Measurements from ENCODE around the gene BACH2.
"Not testable (repeated sequence)": the region's sequence is repeated elsewhere in the genome, so short reads cannot be mapped to it uniquely, and the experiment has no call there.

Gene BACH2

DNA sequence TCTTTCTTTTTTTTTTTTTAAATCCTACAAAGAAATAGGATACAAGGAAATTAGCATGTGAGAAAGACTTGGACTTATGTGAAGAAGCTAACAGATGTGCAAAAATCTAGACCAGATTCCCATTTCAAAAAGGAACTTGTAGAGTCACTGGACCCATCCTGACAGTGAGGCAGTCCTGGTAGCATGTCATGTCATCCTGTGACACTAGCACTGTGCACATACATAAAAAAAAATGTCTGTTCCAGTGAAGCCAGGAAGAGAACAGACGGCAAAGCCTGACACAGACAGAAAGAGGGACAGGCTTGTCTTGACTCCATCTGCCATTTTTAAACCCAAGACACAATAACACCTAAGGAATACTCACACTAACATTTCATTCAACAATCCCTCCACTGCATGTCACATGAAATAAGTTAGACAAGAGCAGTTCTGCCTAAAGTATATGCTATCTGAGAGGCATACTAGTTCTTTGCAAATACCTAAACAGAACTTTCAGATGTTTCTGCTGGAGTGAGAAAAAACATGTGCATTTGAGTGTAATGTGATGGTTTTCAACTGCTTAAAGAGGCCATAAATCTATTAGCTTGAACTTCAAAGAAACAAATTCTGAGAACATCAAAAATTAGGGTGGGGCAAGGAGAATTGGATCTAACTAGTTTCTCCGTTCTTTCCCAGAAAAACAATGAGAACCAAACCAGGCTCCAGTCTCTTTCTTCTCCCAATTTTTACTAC, 159.6 kb downstream of the BACH2 start:
- Histone ChIP-seq H3K27ac (replicated peaks; ENCODE audit: low read length) (no peak overlapping the region), H2BK15ac (ENCODE audit: low read length) (no peak overlapping the region)

DNA sequence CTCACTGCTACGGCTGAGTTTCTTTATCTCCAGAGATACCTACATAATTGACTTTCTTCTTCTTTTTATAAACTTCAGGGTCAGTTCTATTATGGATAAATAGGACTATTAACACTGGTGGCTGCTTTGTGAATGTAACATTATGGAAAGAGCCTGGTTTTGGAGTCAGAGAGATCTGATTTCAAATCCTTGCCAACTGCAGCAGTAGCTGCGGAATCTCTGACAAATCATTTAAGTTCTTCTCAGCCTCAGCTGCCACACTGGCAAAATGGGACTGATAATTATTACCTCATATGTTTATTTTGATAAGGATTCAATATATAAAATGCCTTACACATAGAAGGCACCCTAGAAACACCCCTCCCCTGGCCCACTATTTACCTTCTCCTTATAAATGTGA, 160.5 kb downstream of the BACH2 start:
- H3K9me3 ChIP-seq (replicated peaks in 1 of 2; ENCODE audit: control insufficient read depth in 2 of 2, insufficient read depth in 1 of 2, low read depth in 1 of 2, low read length in 2 of 2) = no peaks in the 10 kb centered on the region
- no peak overlapping the region for H4K91ac ChIP-seq (ENCODE audit: low read depth, low read length, poor library complexity)
- H2AFZ ChIP-seq (ENCODE audit: low read length) = no peak overlapping the region
- H3K4me3 ChIP-seq (ENCODE audit: low read length in 2 of 2) = no peak overlapping the region
- no CpG with 5 or more reads among the region's 2 CpGs for whole genome bisulfite sequencing, 2 donors (ENCODE audit: extremely low coverage in 2 of 2, insufficient read length in 2 of 2, insufficient replicate concordance in 1 of 2)
- peaks cover 1 to 5% of the 10 kb centered on the region in 2 donors for H3K4me1 ChIP-seq (ENCODE audit: control insufficient read depth in 2 of 2, insufficient read depth in 1 of 2, low read depth in 1 of 2, low read length in 2 of 2)
- no peaks in the 10 kb centered on the region for H3K79me1 ChIP-seq (ENCODE audit: low read depth, low read length)
- no peak overlapping the region for H3K4me2 ChIP-seq (ENCODE audit: insufficient read depth, low read length, poor library complexity, severe bottlenecking)
- no peak overlapping the region for H2BK5ac ChIP-seq (ENCODE audit: low read length)
- no peaks in the 10 kb centered on the region for H3K36me3 ChIP-seq (replicated peaks in 1 of 2; ENCODE audit: control insufficient read depth in 2 of 2, insufficient read depth in 2 of 2, low read length in 2 of 2)
- no peak for DNase-seq (ENCODE audit: low spot score)
- H3K27ac ChIP-seq (replicated peaks; ENCODE audit: low read length) = no peak overlapping the region
- no peak overlapping the region for H3K9ac ChIP-seq (ENCODE audit: low read depth, low read length, poor library complexity)
- no peak overlapping the region for H2BK15ac ChIP-seq (ENCODE audit: low read length)
- H2BK12ac ChIP-seq (ENCODE audit: low read length) = no peak overlapping the region
- no peak overlapping the region for H3K23ac ChIP-seq (ENCODE audit: low read depth, low read length, poor library complexity)
- H3K18ac ChIP-seq (ENCODE audit: low read length) = no peak overlapping the region
- no peak overlapping the region for H3K4ac ChIP-seq (ENCODE audit: low read length)
- no peak overlapping the region for H2BK120ac ChIP-seq (ENCODE audit: low read depth, low read length)
- H2AK5ac ChIP-seq (ENCODE audit: low read depth, low read length) = no peak overlapping the region
- H3K14ac ChIP-seq (ENCODE audit: low read length) = no peak overlapping the region
- no peaks in the 10 kb centered on the region for H3K27me3 ChIP-seq (ENCODE audit: control insufficient read depth in 3 of 3, insufficient read depth in 3 of 3, low read depth in 1 of 3, low read length in 3 of 3)
- H4K8ac ChIP-seq (ENCODE audit: low read depth, low read length) = no peak overlapping the region

More for the DNA sequence above, 159.6 kb downstream of the BACH2 start:
- no peak overlapping the region for H2AFZ ChIP-seq (ENCODE audit: low read length)
- WGBS, 2 donors (ENCODE audit: extremely low coverage in 2 of 2, insufficient read length in 2 of 2, insufficient replicate concordance in 1 of 2) = no CpG with 5 or more reads among the region's 2 CpGs
- H3K14ac ChIP-seq (ENCODE audit: low read length) = no peak overlapping the region
- H3K27me3 ChIP-seq (ENCODE audit: control insufficient read depth in 3 of 3, insufficient read depth in 3 of 3, low read depth in 1 of 3, low read length in 3 of 3) = no peaks in the 10 kb centered on the region
- no peak overlapping the region for H2BK120ac ChIP-seq (ENCODE audit: low read depth, low read length)
- no peak overlapping the region for H2BK12ac ChIP-seq (ENCODE audit: low read length)
- no peak overlapping the region for H2BK5ac ChIP-seq (ENCODE audit: low read length)
- H3K79me1 ChIP-seq (ENCODE audit: low read depth, low read length) = no peaks in the 10 kb centered on the region
- no peak overlapping the region for H3K18ac ChIP-seq (ENCODE audit: low read length)
- no peak overlapping the region for H3K9ac ChIP-seq (ENCODE audit: low read depth, low read length, poor library complexity)
- no peak overlapping the region for H3K4ac ChIP-seq (ENCODE audit: low read length)
- H3K4me1 ChIP-seq (ENCODE audit: control insufficient read depth in 2 of 2, insufficient read depth in 1 of 2, low read depth in 1 of 2, low read length in 2 of 2) = peaks cover 1 to 5% of the 10 kb centered on the region in 2 donors
- H3K4me2 ChIP-seq (ENCODE audit: insufficient read depth, low read length, poor library complexity, severe bottlenecking) = no peak overlapping the region
- DNase-seq (ENCODE audit: low spot score) = no peak
- H3K36me3 ChIP-seq (replicated peaks in 1 of 2; ENCODE audit: control insufficient read depth in 2 of 2, insufficient read depth in 2 of 2, low read length in 2 of 2) = no peaks in the 10 kb centered on the region
- H3K4me3 ChIP-seq (ENCODE audit: low read length in 2 of 2) = no peak overlapping the region
- H3K9me3 ChIP-seq (replicated peaks in 1 of 2; ENCODE audit: control insufficient read depth in 2 of 2, insufficient read depth in 1 of 2, low read depth in 1 of 2, low read length in 2 of 2) = no peaks in the 10 kb centered on the region
- no peak overlapping the region for H3K23ac ChIP-seq (ENCODE audit: low read depth, low read length, poor library complexity)
- H2AK5ac ChIP-seq (ENCODE audit: low read depth, low read length) = no peak overlapping the region
- H4K8ac ChIP-seq (ENCODE audit: low read depth, low read length) = no peak overlapping the region
- no peak overlapping the region for H4K91ac ChIP-seq (ENCODE audit: low read depth, low read length, poor library complexity)

- DNase-seq (ENCODE audit: low spot score) = no peak
- no peaks in the 10 kb centered on the region for H3K36me3 ChIP-seq (replicated peaks in 1 of 2; ENCODE audit: control insufficient read depth in 2 of 2, insufficient read depth in 2 of 2, low read length in 2 of 2)
- H2BK12ac ChIP-seq (ENCODE audit: low read length) = no peak overlapping the region
- no peak overlapping the region for H2BK120ac ChIP-seq (ENCODE audit: low read depth, low read length)
- H3K4me2 ChIP-seq (ENCODE audit: insufficient read depth, low read length, poor library complexity, severe bottlenecking) = no peak overlapping the region
- no CpG with 5 or more reads among the region's 5 CpGs for WGBS, 2 donors (ENCODE audit: extremely low coverage in 2 of 2, insufficient read length in 2 of 2, insufficient replicate concordance in 1 of 2)
- no peaks in the 10 kb centered on the region for H3K9me3 ChIP-seq (replicated peaks in 1 of 2; ENCODE audit: control insufficient read depth in 2 of 2, insufficient read depth in 1 of 2, low read depth in 1 of 2, low read length in 2 of 2)
- H3K18ac ChIP-seq (ENCODE audit: low read length) = no peak overlapping the region
- no peak overlapping the region for H2BK15ac ChIP-seq (ENCODE audit: low read length)
- H3K14ac ChIP-seq (ENCODE audit: low read length) = no peak overlapping the region
- no peak overlapping the region for H3K9ac ChIP-seq (ENCODE audit: low read depth, low read length, poor library complexity)
- H4K8ac ChIP-seq (ENCODE audit: low read depth, low read length) = no peak overlapping the region
- H2AFZ ChIP-seq (ENCODE audit: low read length) = no peak overlapping the region
- H2BK5ac ChIP-seq (ENCODE audit: low read length) = no peak overlapping the region
- no peak overlapping the region for H3K27ac ChIP-seq (replicated peaks; ENCODE audit: low read length)
- no peak overlapping the region for H3K4ac ChIP-seq (ENCODE audit: low read length)
- no peaks in the 10 kb centered on the region for H3K79me1 ChIP-seq (ENCODE audit: low read depth, low read length)
- H2AK5ac ChIP-seq (ENCODE audit: low read depth, low read length) = no peak overlapping the region
- no peak overlapping the region for H3K23ac ChIP-seq (ENCODE audit: low read depth, low read length, poor library complexity)
- H3K27me3 ChIP-seq (ENCODE audit: control insufficient read depth in 3 of 3, insufficient read depth in 3 of 3, low read depth in 1 of 3, low read length in 3 of 3) = no peaks in the 10 kb centered on the region
- peaks cover 1 to 5% of the 10 kb centered on the region in 2 donors for H3K4me1 ChIP-seq (ENCODE audit: control insufficient read depth in 2 of 2, insufficient read depth in 1 of 2, low read depth in 1 of 2, low read length in 2 of 2)
- no peak overlapping the region for H3K4me3 ChIP-seq (ENCODE audit: low read length in 2 of 2)
- H4K91ac ChIP-seq (ENCODE audit: low read depth, low read length, poor library complexity) = no peak overlapping the region
Observed at GRCh38 chr6:90135667-90136066, 161.0 kb downstream of the BACH2 start.

DNA sequence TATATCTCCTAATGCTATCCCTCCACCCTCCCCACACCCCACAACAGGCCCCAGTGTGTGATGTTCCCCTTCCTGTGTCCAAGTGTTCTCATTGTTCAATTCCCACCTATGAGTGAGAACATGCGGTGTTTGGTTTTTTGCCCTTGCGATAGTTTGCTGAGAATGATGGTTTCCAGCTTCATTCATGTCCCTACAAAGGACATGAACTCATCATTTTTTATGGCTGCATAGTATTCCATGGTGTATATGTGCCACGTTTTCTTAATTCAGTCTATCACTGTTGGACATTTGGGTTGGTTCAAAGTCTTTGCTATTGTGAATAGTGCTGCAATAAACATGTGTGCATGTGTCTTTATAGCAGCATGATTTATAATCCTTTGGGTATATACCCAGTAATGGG, 163.0 kb downstream of the BACH2 start:
- H3K4me1 ChIP-seq (ENCODE audit: control insufficient read depth in 2 of 2, insufficient read depth in 1 of 2, low read depth in 1 of 2, low read length in 2 of 2); H3K4me2 ChIP-seq (ENCODE audit: insufficient read depth, low read length, poor library complexity, severe bottlenecking); H3K27ac ChIP-seq (replicated peaks; ENCODE audit: low read length); H3K27me3 ChIP-seq (ENCODE audit: control insufficient read depth in 3 of 3, insufficient read depth in 3 of 3, low read depth in 1 of 3, low read length in 3 of 3); H3K4ac ChIP-seq (ENCODE audit: low read length); H2BK12ac ChIP-seq (ENCODE audit: low read length); DNase-seq (ENCODE audit: low spot score); H2BK15ac ChIP-seq (ENCODE audit: low read length); H2BK120ac ChIP-seq (ENCODE audit: low read depth, low read length); H2AFZ ChIP-seq (ENCODE audit: low read length); H3K4me3 ChIP-seq (ENCODE audit: low read length in 2 of 2); H3K9ac ChIP-seq (ENCODE audit: low read depth, low read length, poor library complexity); H2AK5ac ChIP-seq (ENCODE audit: low read depth, low read length); H3K79me1 ChIP-seq (ENCODE audit: low read depth, low read length); H4K8ac ChIP-seq (ENCODE audit: low read depth, low read length); H3K14ac ChIP-seq (ENCODE audit: low read length); H3K9me3 ChIP-seq (replicated peaks in 1 of 2; ENCODE audit: control insufficient read depth in 2 of 2, insufficient read depth in 1 of 2, low read depth in 1 of 2, low read length in 2 of 2); H3K23ac ChIP-seq (ENCODE audit: low read depth, low read length, poor library complexity); H4K91ac ChIP-seq (ENCODE audit: low read depth, low read length, poor library complexity); H2BK5ac ChIP-seq (ENCODE audit: low read length); H3K36me3 ChIP-seq (replicated peaks in 1 of 2; ENCODE audit: control insufficient read depth in 2 of 2, insufficient read depth in 2 of 2, low read length in 2 of 2); H3K18ac ChIP-seq (ENCODE audit: low read length): not testable (repeated sequence)
- no CpG with 5 or more reads among the region's 3 CpGs for WGBS, 2 donors (ENCODE audit: extremely low coverage in 2 of 2, insufficient read length in 2 of 2, insufficient replicate concordance in 1 of 2)
